Right lobe of liver (tissue), 4 donors: Measurements from ENCODE around the gene PPFIBP2.

ENCODE experiments used
- POLR2A ChIP-seq: fragments of 450-650 bp; IDR thresholded peaks from one replicate; pipeline ENCODE4 v1.6.1; 2017; ENCODE audit warnings: antibody characterized with exemption, mild to moderate bottlenecking
- TF ChIP-seq, protein P1 (sequence below), 4 donors: fragments of 200-600 bp in 3 of 4; fragments of 450-650 bp in 1 of 4; IDR thresholded peaks; one replicate each; pipeline versions ENCODE4 v1.5.1 to v1.8.0; 2016 to 2022; ENCODE audit warnings: antibody characterized with exemption in 4 of 4, mild to moderate bottlenecking in 2 of 4
- donor health status: DM: no; HTN: no; CAD: no.
- donor health status: DM: no; HTN: no; CAD: no.
- donor health status: DM: no; HTN: yes; CAD: no.

DNA sequence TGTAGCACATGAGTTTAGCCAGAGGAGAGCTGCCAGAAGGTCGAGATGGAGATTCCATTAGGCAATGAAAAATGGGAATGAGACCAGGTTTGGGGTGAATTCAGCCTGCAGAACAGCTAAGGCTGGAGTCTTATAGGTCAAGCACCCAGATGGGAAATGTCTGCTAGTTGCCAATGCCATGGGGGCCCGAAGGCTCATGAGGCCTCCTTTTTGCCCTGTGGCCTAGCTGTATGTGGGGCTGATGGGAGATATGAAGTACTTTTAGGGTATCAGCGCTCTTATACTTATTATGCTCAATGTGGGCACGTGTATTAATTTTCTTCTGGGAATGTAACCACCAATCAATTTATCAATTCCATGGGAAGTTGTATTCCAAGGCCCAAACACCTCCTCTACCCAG lies 8.7 kb downstream of the PPFIBP2 start:
- TF ChIP-seq, protein P1, sequence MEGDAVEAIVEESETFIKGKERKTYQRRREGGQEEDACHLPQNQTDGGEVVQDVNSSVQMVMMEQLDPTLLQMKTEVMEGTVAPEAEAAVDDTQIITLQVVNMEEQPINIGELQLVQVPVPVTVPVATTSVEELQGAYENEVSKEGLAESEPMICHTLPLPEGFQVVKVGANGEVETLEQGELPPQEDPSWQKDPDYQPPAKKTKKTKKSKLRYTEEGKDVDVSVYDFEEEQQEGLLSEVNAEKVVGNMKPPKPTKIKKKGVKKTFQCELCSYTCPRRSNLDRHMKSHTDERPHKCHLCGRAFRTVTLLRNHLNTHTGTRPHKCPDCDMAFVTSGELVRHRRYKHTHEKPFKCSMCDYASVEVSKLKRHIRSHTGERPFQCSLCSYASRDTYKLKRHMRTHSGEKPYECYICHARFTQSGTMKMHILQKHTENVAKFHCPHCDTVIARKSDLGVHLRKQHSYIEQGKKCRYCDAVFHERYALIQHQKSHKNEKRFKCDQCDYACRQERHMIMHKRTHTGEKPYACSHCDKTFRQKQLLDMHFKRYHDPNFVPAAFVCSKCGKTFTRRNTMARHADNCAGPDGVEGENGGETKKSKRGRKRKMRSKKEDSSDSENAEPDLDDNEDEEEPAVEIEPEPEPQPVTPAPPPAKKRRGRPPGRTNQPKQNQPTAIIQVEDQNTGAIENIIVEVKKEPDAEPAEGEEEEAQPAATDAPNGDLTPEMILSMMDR (IDR thresholded peaks at IDR 0.05): no peak
- TF ChIP-seq POLR2A: no peak
